ENCODE results near the gene RNF223. TPM values are rescaled to one million over a fixed set of nuclear protein-coding genes. Genes with fewer than 3 reads are reported as not detected.
A peak's percentile ranks its signal among the peaks of the same experiment; 100 is the strongest.
"Not testable (repeated sequence)": the region's sequence is repeated elsewhere in the genome, so short reads cannot be mapped to it uniquely, and the experiment has no call there.

RNF223 gene
- total RNA-seq, 6 donors from 2014 or later = 1.0 to 2.4 (median 1.8) TPM

DNA sequence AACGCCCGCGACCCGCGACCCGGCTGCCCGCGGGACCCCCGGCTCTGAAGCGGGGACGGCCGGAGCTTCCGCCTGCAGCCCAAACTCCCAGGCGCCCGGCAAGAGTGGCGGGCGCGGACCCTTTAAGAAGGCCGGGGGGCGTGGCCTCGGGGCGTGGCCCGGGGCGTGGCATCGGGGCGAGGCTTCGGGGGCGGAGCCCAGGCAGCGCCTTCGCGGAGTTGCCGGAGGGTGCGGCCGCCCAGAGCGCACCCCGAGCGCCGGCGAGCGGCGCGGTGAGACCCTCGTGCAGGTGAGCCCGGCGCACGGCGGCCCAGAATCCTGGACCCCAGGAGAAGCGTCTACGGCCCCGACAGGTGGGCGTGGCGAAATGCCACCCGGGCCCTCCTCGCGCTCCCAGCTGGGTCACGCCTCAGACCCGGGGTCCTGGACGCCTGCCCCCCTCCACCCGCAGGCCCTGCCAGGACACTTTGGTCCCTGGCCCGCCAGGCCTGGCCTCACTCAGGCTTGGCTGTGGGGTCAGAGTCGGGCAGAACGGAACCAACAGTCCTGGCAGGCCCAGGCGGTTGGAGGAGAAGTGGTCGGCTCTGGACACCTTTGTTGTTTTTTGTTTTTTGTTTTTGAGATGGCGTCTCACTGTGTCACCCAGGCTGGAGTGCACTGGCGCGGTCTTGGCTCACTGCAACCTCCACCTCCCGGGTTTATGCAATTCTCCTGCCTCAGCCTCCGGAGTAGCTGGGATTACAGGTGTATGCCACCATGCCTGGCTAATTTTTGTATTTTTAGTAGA lies 14.4 kb downstream of the RNF223 start:
- H3K27me3 ChIP-seq = peaks cover 0 to 64% (median 28%) of the 10 kb centered on the region in 4 donors
- peak overlapping the region; percentile 40 to 67 (median 58) for H3K4me3 ChIP-seq
- DNase-seq = peak; percentile 90 to 100
- no peak overlapping the region for H3K27ac ChIP-seq
- TF ChIP-seq EP300 (IDR thresholded peaks at IDR 0.05) = no peak
- TF ChIP-seq, protein P1, sequence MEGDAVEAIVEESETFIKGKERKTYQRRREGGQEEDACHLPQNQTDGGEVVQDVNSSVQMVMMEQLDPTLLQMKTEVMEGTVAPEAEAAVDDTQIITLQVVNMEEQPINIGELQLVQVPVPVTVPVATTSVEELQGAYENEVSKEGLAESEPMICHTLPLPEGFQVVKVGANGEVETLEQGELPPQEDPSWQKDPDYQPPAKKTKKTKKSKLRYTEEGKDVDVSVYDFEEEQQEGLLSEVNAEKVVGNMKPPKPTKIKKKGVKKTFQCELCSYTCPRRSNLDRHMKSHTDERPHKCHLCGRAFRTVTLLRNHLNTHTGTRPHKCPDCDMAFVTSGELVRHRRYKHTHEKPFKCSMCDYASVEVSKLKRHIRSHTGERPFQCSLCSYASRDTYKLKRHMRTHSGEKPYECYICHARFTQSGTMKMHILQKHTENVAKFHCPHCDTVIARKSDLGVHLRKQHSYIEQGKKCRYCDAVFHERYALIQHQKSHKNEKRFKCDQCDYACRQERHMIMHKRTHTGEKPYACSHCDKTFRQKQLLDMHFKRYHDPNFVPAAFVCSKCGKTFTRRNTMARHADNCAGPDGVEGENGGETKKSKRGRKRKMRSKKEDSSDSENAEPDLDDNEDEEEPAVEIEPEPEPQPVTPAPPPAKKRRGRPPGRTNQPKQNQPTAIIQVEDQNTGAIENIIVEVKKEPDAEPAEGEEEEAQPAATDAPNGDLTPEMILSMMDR (IDR thresholded peaks at IDR 0.05) = peak in 1 of 6 experiments; percentile 25
- H3K4me1 ChIP-seq = peaks cover 25 to 42% (median 31%) of the 10 kb centered on the region in 4 donors
- WGBS, 2 donors = 5 to 7% methylated on average over 22 to 35 of the region's 69 CpGs
- ATAC-seq (ENCODE audit: low FRiP score in 2 of 2) = peak; percentile 77 to 90
- peaks cover 0 to 9% (median 4%) of the 10 kb centered on the region in 4 donors for H3K36me3 ChIP-seq
- H3K9me3 ChIP-seq = no peaks in the 10 kb centered on the region

DNA sequence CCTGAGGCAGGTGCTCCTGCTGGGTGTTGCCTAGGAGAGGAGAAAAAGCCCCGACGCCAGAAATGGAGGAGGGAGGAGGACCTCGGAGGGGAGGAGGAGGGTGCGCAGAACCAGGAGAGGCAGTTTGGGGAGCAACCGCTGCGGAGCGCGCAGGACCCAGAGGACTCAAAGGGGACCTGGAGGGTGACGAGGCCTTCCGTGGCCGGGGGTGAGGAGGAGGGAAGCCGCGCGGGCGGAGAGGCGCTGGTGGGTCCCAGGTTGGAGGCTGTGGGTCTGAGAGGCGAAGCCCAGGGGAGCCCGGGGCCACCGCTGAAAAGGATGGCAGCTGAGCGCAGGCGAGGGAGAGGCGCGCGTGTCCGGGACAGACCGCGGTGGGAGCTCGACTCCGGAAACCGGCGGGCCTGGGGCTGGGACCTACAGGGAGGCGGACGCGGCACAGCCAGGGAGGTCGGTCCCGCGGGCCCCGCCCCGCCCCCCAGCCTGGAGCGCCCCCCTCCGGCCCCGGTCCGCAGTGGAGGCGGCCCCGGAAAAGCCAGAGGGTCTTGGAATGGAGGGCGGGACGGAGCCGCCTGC lies 15.1 kb downstream of the RNF223 start:
- WGBS, 2 donors = 2 to 3% methylated on average over 17 to 26 of the region's 48 CpGs
- TF ChIP-seq POLR2A (IDR thresholded peaks at IDR 0.05) (no peak), POLR2AphosphoS5 (IDR thresholded peaks at IDR 0.05) (no peak), EP300 (IDR thresholded peaks at IDR 0.05) (no peak)
- TF ChIP-seq, protein P1 (IDR thresholded peaks at IDR 0.05) = peak in 3 of 6 experiments; percentile 27 to 44 (median 32)
- DNase-seq (no peak), ATAC-seq (ENCODE audit: low FRiP score in 2 of 2) (peak in 1 of 2 donors; percentile 33)
- Histone ChIP-seq H3K27ac (no peak overlapping the region), H3K36me3 (peaks cover 0 to 16% (median 8%) of the 10 kb centered on the region in 4 donors), H3K27me3 (peaks cover 0 to 57% (median 26%) of the 10 kb centered on the region in 4 donors), H3K9me3 (no peaks in the 10 kb centered on the region), H3K4me1 (peaks cover 20 to 37% (median 26%) of the 10 kb centered on the region in 4 donors), H3K4me3 (peak overlapping the region; percentile 40 to 67 (median 58))

DNA sequence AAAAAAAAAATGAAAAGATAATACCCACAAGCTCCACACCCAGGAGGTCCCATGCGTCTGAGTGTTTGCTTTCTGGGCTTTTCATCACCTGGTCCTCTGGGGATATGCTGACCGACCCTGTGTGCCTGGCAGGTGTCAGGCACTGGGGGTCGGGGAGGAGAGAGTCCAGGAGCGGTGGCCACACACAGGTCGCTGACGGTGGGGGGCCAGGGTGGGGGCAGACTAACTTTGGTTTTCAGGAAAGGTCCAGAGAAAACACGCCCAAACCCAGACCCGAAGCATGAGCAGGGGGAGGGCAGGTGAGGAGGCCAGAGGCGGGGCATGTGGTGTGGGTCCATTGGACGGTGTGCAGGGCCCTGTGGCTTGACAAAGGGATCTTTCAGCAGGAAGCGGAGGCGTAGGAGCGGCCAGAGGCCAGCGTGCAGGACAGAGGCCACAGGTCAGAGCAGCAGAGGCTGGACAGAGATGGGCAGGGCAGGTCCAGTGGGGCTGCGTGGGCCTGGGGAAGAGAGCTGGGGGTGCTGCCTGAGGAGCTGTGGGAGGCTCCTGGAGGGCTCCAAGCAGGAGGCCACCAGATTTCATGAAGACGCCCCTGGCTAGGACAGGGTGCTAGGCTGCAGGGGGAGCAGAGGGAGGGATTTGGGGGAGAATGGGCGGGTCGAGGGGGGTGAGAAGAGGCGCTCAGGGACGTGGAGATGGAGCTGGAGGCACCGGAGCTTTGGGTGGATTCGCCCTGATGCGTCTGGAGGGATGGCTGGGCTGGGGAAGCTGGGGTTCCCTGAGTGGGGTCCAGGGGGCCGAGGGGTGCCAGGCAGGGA lies 15.8 kb downstream of the RNF223 start:
- no peak for ATAC-seq (ENCODE audit: low FRiP score in 2 of 2)
- Histone ChIP-seq H3K9me3 (no peaks in the 10 kb centered on the region), H3K36me3 (peaks cover 0 to 23% (median 14%) of the 10 kb centered on the region in 4 donors), H3K27me3 (peaks cover 0 to 50% (median 26%) of the 10 kb centered on the region in 4 donors), H3K4me3 (peak overlapping the region in 2 of 4 donors; percentile 59 to 67), H3K4me1 (peaks cover 15 to 30% (median 23%) of the 10 kb centered on the region in 4 donors), H3K27ac (no peak overlapping the region)
- TF ChIP-seq, protein P1 (IDR thresholded peaks at IDR 0.05) = no peak
- no peak for TF ChIP-seq POLR2A (IDR thresholded peaks at IDR 0.05)
- TF ChIP-seq POLR2AphosphoS5 (IDR thresholded peaks at IDR 0.05) = no peak
- no peak for TF ChIP-seq EP300 (IDR thresholded peaks at IDR 0.05)
- 16 to 22% methylated on average over 24 of the region's 24 CpGs for WGBS, 2 donors
- peak in 1 of 2 donors; percentile 59 for DNase-seq

GRCh38 chr1:1057769-1058087 lies 16.4 kb downstream of the RNF223 start:
- DNase-seq = not testable (repeated sequence)
- 69 to 72% methylated on average over 14 to 15 of the region's 15 CpGs for WGBS, 2 donors

More at GRCh38 chr1:1057769-1058087, 16.4 kb downstream of the RNF223 start:
- H3K4me1 ChIP-seq = peaks cover 15 to 28% (median 23%) of the 10 kb centered on the region in 4 donors
- H3K27me3 ChIP-seq = peaks cover 0 to 44% (median 24%) of the 10 kb centered on the region in 4 donors
- peaks cover 0 to 28% (median 19%) of the 10 kb centered on the region in 4 donors for H3K36me3 ChIP-seq
- ATAC-seq (ENCODE audit: low FRiP score in 2 of 2); H3K27ac ChIP-seq; H3K4me3 ChIP-seq; H3K9me3 ChIP-seq: not testable (repeated sequence)
